CD4-positive, alpha-beta T cell (primary cell): ENCODE measurements around the gene HOXC9. TPM values are rescaled to one million over a fixed set of nuclear protein-coding genes. Genes with fewer than 3 reads are reported as not detected.

Experiments used
- ATAC-seq: fragments of 200-7000 bp; cut with Tn5 transposase; one replicate; pipeline ENCODE4 v1.10.0; 2022; ENCODE audit warnings: mild to moderate bottlenecking; ENCODE audit not compliant: poor library complexity
- CTCF ChIA-PET: fragments of 350-600 bp; sonication (Branson Sonifier 250); formaldehyde crosslinking; loops from one replicate; lab custom pipeline; 2021; ENCODE audit warnings: antibody characterized with exemption, inconsistent platforms; lab: Charles Lee
- POLR2A ChIA-PET: fragments of 350-600 bp; sonication (Branson Sonifier 250); formaldehyde crosslinking; loops from one replicate; lab custom pipeline; 2021; ENCODE audit warnings: antibody characterized with exemption, inconsistent platforms; lab: Charles Lee
- DNase-seq, 14 experiments: peaks; one replicate each; pipeline ENCODE4 v3.0.0-alpha.2; 2013 to 2020; ENCODE audit warnings: mixed read lengths in 2 of 14
- H3K27ac ChIP-seq, 2 donors: one replicate each; pipeline versions ENCODE4 v1.5.1 to v1.7.0; 2013; ENCODE audit warnings: low read length in 2 of 2, low read depth in 1 of 2, mild to moderate bottlenecking in 1 of 2
- H3K27me3 ChIP-seq, 2 experiments: 1 replicate in 1 of 2; 2 replicates in 1 of 2; pipeline versions ENCODE4 v1.6.1 to v1.7.0; 2013; ENCODE audit warnings: low read length in 2 of 2, control low read depth in 1 of 2, mild to moderate bottlenecking in 1 of 2, moderate library complexity in 1 of 2; ENCODE audit not compliant: insufficient read depth in 2 of 2, control insufficient read depth in 1 of 2
- H3K36me3 ChIP-seq: one replicate; pipeline ENCODE4 v1.6.1; 2013; ENCODE audit warnings: low read length, control low read depth; ENCODE audit not compliant: insufficient read depth
- H3K4me1 ChIP-seq: one replicate; pipeline ENCODE4 v1.6.1; 2013; ENCODE audit warnings: low read length, control low read depth; ENCODE audit not compliant: insufficient read depth
- H3K4me3 ChIP-seq: one replicate; pipeline ENCODE4 v1.5.1; 2013; ENCODE audit warnings: mild to moderate bottlenecking, low read length, moderate library complexity
- H3K9me3 ChIP-seq, 2 experiments: 1 replicate in 1 of 2; 2 replicates in 1 of 2; pipeline versions ENCODE4 v1.6.1 to v1.7.0; 2013; ENCODE audit warnings: low read length in 2 of 2, mild to moderate bottlenecking in 2 of 2, control low read depth in 1 of 2, moderate library complexity in 1 of 2; ENCODE audit not compliant: control insufficient read depth in 1 of 2, insufficient read depth in 1 of 2
- H3K27ac Mint-ChIP-seq: one replicate; pipeline ENCODE4 v1.8.0; 2020; ENCODE audit warnings: mixed read lengths
- H3K27me3 Mint-ChIP-seq: one replicate; pipeline ENCODE4 v1.8.0; 2021; ENCODE audit warnings: mixed read lengths
- H3K36me3 Mint-ChIP-seq: one replicate; pipeline ENCODE4 v1.8.0; 2021; ENCODE audit warnings: low read depth, mixed read lengths
- H3K4me1 Mint-ChIP-seq: one replicate; pipeline ENCODE4 v1.8.0; 2021; ENCODE audit warnings: low read depth, mixed read lengths
- H3K4me3 Mint-ChIP-seq: one replicate; pipeline ENCODE4 v1.8.0; 2020; ENCODE audit warnings: mild to moderate bottlenecking, mixed read lengths
- H3K9me3 Mint-ChIP-seq: one replicate; pipeline ENCODE4 v1.8.0; 2020; ENCODE audit warnings: mixed read lengths
- intact Hi-C, 2 experiments: fragments of 100-400 bp; cut with DNase I in 1 of 2; cut with micrococcal nuclease in 1 of 2; formaldehyde crosslinking; loops; one replicate each; pipeline versions ENCODE4 v1.15.1 to v1.9.0; 2023 to 2025; cut with DNase I, micrococcal nuclease
- total RNA-seq, 174 experiments: library from RNA in 2 of 174; stranded (reverse) in 2 of 174; gene quantifications; one replicate each; pipeline ENCODE4 v1.2.3 and lab custom pipeline; 2021 to 2026
- TF ChIP-seq, protein P1 (sequence below): fragments of 200-600 bp; IDR thresholded peaks from one replicate; pipeline ENCODE4 v1.8.0; 2022; ENCODE audit warnings: antibody characterized with exemption, mild to moderate bottlenecking

The HOXC9 gene
- total RNA-seq, 2 experiments from 2014 or later: not detected

DNA sequence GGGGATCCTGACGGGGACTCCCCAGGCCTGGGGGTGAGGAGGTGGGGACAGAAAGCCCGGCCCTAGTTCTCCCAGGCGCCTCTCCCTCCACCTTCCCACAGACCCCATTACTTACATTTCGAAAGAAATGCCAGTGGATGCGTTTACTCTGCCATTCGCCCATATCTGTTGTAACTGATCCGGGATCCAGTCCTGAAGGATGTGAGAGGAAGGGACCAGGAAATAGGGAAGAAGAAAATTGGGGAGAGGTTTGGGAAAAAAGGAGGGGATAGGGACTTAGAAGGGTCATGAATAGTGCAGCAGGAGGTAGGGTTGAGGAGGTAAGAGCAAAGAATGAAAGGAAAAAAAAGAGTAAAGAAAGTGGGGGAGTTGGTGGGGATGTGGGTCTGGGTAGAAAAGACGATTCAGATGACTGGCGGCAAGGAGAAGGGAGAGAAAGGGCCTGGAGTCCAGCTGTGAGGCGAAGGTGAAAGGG lies 44.1 kb upstream of the HOXC9 start:
- Mint-ChIP-seq H3K36me3 (no peaks in the 10 kb centered on the region), H3K9me3 (no peaks in the 10 kb centered on the region), H3K27ac (no peak overlapping the region), H3K4me1 (peaks cover 38% of the 10 kb centered on the region), H3K4me3 (no peak overlapping the region), H3K27me3 (peaks cover 95% of the 10 kb centered on the region)
- POLR2A ChIA-PET: interaction anchor here (1.4 kb wide), 1 partner anchor 17 kb away, joined by 3 read pairs; the partner anchor contains the start of gene HOXC11
- Histone ChIP-seq H3K4me3 (no peak overlapping the region), H3K27me3 (peaks cover 96 to 99% of the 10 kb centered on the region in 2 experiments), H3K4me1 (peaks cover 52% of the 10 kb centered on the region), H3K36me3 (no peaks in the 10 kb centered on the region), H3K27ac (no peak overlapping the region), H3K9me3 (peaks cover 4 to 75% of the 10 kb centered on the region in 2 experiments)
- TF ChIP-seq, protein P1, sequence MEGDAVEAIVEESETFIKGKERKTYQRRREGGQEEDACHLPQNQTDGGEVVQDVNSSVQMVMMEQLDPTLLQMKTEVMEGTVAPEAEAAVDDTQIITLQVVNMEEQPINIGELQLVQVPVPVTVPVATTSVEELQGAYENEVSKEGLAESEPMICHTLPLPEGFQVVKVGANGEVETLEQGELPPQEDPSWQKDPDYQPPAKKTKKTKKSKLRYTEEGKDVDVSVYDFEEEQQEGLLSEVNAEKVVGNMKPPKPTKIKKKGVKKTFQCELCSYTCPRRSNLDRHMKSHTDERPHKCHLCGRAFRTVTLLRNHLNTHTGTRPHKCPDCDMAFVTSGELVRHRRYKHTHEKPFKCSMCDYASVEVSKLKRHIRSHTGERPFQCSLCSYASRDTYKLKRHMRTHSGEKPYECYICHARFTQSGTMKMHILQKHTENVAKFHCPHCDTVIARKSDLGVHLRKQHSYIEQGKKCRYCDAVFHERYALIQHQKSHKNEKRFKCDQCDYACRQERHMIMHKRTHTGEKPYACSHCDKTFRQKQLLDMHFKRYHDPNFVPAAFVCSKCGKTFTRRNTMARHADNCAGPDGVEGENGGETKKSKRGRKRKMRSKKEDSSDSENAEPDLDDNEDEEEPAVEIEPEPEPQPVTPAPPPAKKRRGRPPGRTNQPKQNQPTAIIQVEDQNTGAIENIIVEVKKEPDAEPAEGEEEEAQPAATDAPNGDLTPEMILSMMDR: no peak
- CTCF ChIA-PET: interaction anchor here (0.9 kb wide), 1 partner anchor 246 kb away, joined by 3 read pairs; no protein-coding TSS in a partner anchor
- no peak for ATAC-seq
- intact Hi-C loops: no loop called here
- DNase-seq: no peak

DNA sequence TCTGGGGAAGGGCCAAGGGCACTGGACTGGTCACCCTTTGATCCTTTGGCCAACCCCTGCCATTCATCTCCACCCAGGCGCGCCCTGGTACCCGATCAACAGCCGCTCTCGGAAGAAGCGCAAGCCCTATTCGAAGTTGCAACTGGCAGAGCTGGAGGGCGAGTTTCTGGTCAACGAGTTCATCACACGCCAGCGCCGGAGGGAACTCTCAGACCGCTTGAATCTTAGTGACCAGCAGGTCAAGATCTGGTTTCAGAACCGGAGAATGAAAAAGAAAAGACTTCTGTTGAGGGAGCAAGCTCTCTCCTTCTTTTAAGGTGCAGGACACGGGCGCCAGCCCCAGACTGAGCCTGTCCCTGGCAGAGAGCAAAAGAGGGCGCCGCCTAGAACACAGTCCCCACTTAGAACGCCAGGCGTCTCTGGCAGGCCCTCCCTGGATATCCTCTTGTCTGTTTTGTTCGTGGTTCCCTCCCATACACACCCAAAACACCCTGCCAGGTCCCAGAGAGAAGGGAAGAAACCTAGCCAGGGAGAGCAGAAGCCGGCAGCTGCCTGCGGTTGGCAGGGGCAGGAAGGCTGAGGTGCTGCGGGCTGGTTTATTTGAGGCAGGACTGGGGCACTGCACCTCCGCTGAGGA lies 43.6 kb upstream of the HOXC9 start:
- peaks cover 96 to 99% of the 10 kb centered on the region in 2 experiments for H3K27me3 ChIP-seq
- no peak overlapping the region for H3K4me3 Mint-ChIP-seq
- H3K36me3 ChIP-seq: no peaks in the 10 kb centered on the region
- POLR2A ChIA-PET: interaction anchor here (1.0 kb wide), 1 partner anchor 27 kb away, joined by 4 read pairs; no protein-coding TSS in a partner anchor
- peaks cover 4 to 75% of the 10 kb centered on the region in 2 experiments for H3K9me3 ChIP-seq
- no peak overlapping the region for H3K4me3 ChIP-seq
- TF ChIP-seq, protein P1: no peak
- DNase-seq: no peak
- no peak overlapping the region for H3K27ac Mint-ChIP-seq
- CTCF ChIA-PET: interaction anchor here (0.9 kb wide), 1 partner anchor 245 kb away, joined by 3 read pairs; no protein-coding TSS in a partner anchor
- no peak overlapping the region for H3K27ac ChIP-seq
- peaks cover 92% of the 10 kb centered on the region for H3K27me3 Mint-ChIP-seq
- peaks cover 38% of the 10 kb centered on the region for H3K4me1 Mint-ChIP-seq
- no peaks in the 10 kb centered on the region for H3K36me3 Mint-ChIP-seq
- intact Hi-C loops: no loop called here
- ATAC-seq: peak; percentile 69
- H3K4me1 ChIP-seq: peaks cover 52% of the 10 kb centered on the region
- H3K9me3 Mint-ChIP-seq: no peaks in the 10 kb centered on the region

DNA sequence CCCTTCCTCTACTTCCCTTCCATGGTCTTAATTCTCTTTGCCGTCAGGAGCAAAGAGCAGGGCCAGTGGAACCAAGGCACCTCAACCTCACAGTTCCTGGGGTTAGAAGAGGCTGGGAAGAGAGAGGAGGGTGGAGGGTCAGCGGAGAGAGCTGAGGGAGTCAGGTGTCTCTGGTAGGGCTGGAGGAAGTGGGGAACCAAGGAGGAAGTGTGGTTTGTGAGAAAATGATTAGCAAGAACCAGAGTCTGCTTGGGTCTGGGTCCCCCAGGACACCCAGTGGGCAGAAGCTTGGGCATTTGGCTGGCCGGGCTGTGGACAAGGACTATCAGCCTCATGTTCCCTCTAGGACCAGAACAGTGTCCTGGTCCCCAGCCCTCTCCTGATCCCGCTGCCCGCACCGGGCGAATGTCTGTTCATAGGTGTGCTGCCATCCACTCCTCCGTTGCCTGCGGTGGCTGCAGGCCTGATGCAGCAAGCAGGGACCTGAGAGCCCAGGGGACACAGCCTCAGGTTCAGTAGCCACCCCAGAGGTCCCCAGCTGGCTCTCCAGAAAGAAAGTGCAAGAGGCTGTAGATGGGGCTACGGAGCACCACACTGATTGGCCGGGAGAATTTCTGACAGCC lies 42.9 kb upstream of the HOXC9 start:
- ChIA-PET POLR2A (interaction anchor here (1.0 kb wide), 1 partner anchor 28 kb away, joined by 4 read pairs; no protein-coding TSS in a partner anchor), CTCF (interaction anchor here (0.9 kb wide), 1 partner anchor 244 kb away, joined by 3 read pairs; no protein-coding TSS in a partner anchor)
- Mint-ChIP-seq H3K36me3 (no peaks in the 10 kb centered on the region), H3K27me3 (peaks cover 92% of the 10 kb centered on the region), H3K27ac (no peak overlapping the region), H3K4me3 (no peak overlapping the region), H3K9me3 (no peaks in the 10 kb centered on the region), H3K4me1 (peaks cover 38% of the 10 kb centered on the region)
- H3K27ac ChIP-seq: no peak overlapping the region
- DNase-seq (no peak), ATAC-seq (no peak)
- H3K9me3 ChIP-seq: peaks cover 4 to 74% of the 10 kb centered on the region in 2 experiments
- intact Hi-C loops: no loop called here
- H3K27me3 ChIP-seq: peaks cover 96 to 99% of the 10 kb centered on the region in 2 experiments
- H3K4me1 ChIP-seq: peaks cover 47% of the 10 kb centered on the region
- no peaks in the 10 kb centered on the region for H3K36me3 ChIP-seq
- TF ChIP-seq, protein P1: no peak
- no peak overlapping the region for H3K4me3 ChIP-seq
